GM12878 (cell line): ENCODE measurements around the gene CD101. TPM values are rescaled to one million over a fixed set of nuclear protein-coding genes. Genes with fewer than 3 reads are reported as not detected.
A peak's percentile ranks its signal among the peaks of the same experiment; 100 is the strongest.

Experiments
- ATAC-seq: fragments of 200-7000 bp; cut with Tn5 transposase; 3 replicates; pipeline ENCODE4 v1.9.1; 2020; ENCODE audit warnings: mild to moderate bottlenecking, moderate library complexity
- BruUV-seq: library from RNA; stranded (reverse); fragments of 400-500 nt; replicated peaks from 2 replicates; lab custom pipeline; 2021; lab: Mats Ljungman, UMichigan
- CTCF ChIA-PET: fragments of 300-600 bp; sonication (Branson Sonifier 250); formaldehyde crosslinking; extraction: SDS; loops from one replicate; lab custom pipeline; 2021; ENCODE audit warnings: inconsistent platforms; lab: Yijun Ruan, JAX
- POLR2A ChIA-PET: fragments of 350-600 bp; formaldehyde crosslinking; extraction: SDS; loops from one replicate; lab custom pipeline; 2021; ENCODE audit warnings: inconsistent platforms; lab: Charles Lee
- RAD21 ChIA-PET: fragments of 300-600 bp; sonication (Branson Sonifier 250); formaldehyde crosslinking; loops from one replicate; lab custom pipeline; 2023; ENCODE audit warnings: antibody characterized with exemption; ENCODE audit not compliant: unreplicated experiment; lab: Charles Lee
- SMC1A ChIA-PET: fragments of 300-600 bp; sonication (Branson Sonifier 250); formaldehyde crosslinking; loops from one replicate; lab custom pipeline; 2023; ENCODE audit not compliant: unreplicated experiment, uncharacterized antibody; lab: Charles Lee
- DNase-seq: peaks from one replicate; pipeline ENCODE4 v3.0.0-alpha.2; 2011; ENCODE audit warnings: low read depth, low spot score
- FAIRE-seq: peaks from 3 replicates; lab custom pipeline; 2011; peaks lifted over from hg19 to GRCh38; lab: Jason Lieb, UNC
- H2AFZ ChIP-seq: 2 replicates; pipeline ENCODE4 v1.6.0; 2011; ENCODE audit warnings: low read depth, low read length, control low read depth; ENCODE audit not compliant: control insufficient read depth
- H3K27ac ChIP-seq: 2 replicates; pipeline ENCODE4 v1.5.1; 2011; ENCODE audit warnings: control low read depth; ENCODE audit not compliant: control insufficient read depth, insufficient read depth
- H3K27me3 ChIP-seq, 2 experiments: replicated peaks in 1 of 2; 2 replicates each; pipeline versions ENCODE4 v1.6.0 to v1.6.1; 2011; ENCODE audit warnings: low read length in 1 of 2; ENCODE audit not compliant: control insufficient read depth in 2 of 2, insufficient read depth in 2 of 2
- H3K36me3 ChIP-seq, 2 experiments: 2 replicates each; pipeline ENCODE4 v1.5.1; 2011; ENCODE audit warnings: low read length in 1 of 2; ENCODE audit not compliant: control insufficient read depth in 2 of 2, insufficient read depth in 2 of 2
- H3K4me1 ChIP-seq: 2 replicates; pipeline ENCODE4 v1.6.1; 2011; ENCODE audit warnings: mild to moderate bottlenecking, low read length, moderate library complexity, mixed read lengths; ENCODE audit not compliant: control insufficient read depth, insufficient read depth
- H3K4me2 ChIP-seq: 2 replicates; pipeline ENCODE4 v1.6.0; 2011; ENCODE audit warnings: control low read depth; ENCODE audit not compliant: control insufficient read depth, insufficient read depth
- H3K4me3 ChIP-seq: fragments of 200-600 bp; sonication (generic); 2 replicates; pipeline ENCODE4 v1.5.1; 2016
- H3K79me2 ChIP-seq: 2 replicates; pipeline ENCODE4 v1.6.0; 2011; ENCODE audit warnings: low read length; ENCODE audit not compliant: control insufficient read depth, insufficient read depth
- H3K9ac ChIP-seq: 2 replicates; pipeline ENCODE4 v1.8.0; 2011; ENCODE audit warnings: low read length, control low read depth, mixed read lengths; ENCODE audit not compliant: control insufficient read depth, insufficient read depth
- H3K9me3 ChIP-seq: replicated peaks from 3 replicates; pipeline ENCODE4 v1.5.1; 2011; ENCODE audit warnings: mild to moderate bottlenecking, low read length; ENCODE audit not compliant: control insufficient read depth, insufficient read depth
- H4K20me1 ChIP-seq: 2 replicates; pipeline ENCODE4 v1.6.0; 2011; ENCODE audit not compliant: control insufficient read depth, insufficient read depth
- BACH1 ChIP-seq: fragments of 450-650 bp; IDR thresholded peaks from 2 replicates; pipeline ENCODE4 v1.6.1; 2017; ENCODE audit warnings: mild to moderate bottlenecking, borderline replicate concordance
- CEBPB ChIP-seq, 2 experiments: fragments of 150-350 bp in 1 of 2; IDR thresholded peaks; 2 replicates each; pipeline ENCODE4 v1.6.1; 2012 to 2014; ENCODE audit warnings: low read depth in 2 of 2, low read length in 2 of 2, borderline replicate concordance in 1 of 2, inconsistent platforms in 1 of 2
- HSF1 ChIP-seq: fragments of 150-350 bp; IDR thresholded peaks from 2 replicates; pipeline ENCODE4 v1.6.1; 2014; ENCODE audit warnings: mild to moderate bottlenecking, low read depth, low read length
- MLLT1 ChIP-seq: fragments of 450-650 bp; IDR thresholded peaks from 2 replicates; pipeline ENCODE4 v1.6.1; 2016; ENCODE audit warnings: mild to moderate bottlenecking
- NFYA ChIP-seq: IDR thresholded peaks from 2 replicates; pipeline ENCODE4 v1.6.1; 2011; ENCODE audit warnings: low read depth, mild to moderate bottlenecking, low read length, improper control_type of control experiment, borderline replicate concordance
- PRDM15 ChIP-seq: fragments of 450-650 bp; formaldehyde crosslinking; IDR thresholded peaks from 2 replicates; pipeline ENCODE4 v1.4.0; 2020; ENCODE audit warnings: mild to moderate bottlenecking, moderate library complexity
- RBBP5 ChIP-seq: fragments of 200-600 bp; sonication (generic); conservative IDR thresholded peaks from 2 replicates; pipeline ENCODE4 v1.6.1; 2016
- SMARCA5 ChIP-seq: fragments of 450-650 bp; IDR thresholded peaks from 2 replicates; pipeline ENCODE4 v1.6.1; 2017; ENCODE audit warnings: mild to moderate bottlenecking
- TAF1 ChIP-seq: IDR thresholded peaks from 2 replicates; pipeline ENCODE4 v1.6.1; 2011; ENCODE audit warnings: mild to moderate bottlenecking, low read depth, low read length, borderline replicate concordance
- ZSCAN29 ChIP-seq: fragments of 450-650 bp; IDR thresholded peaks from 2 replicates; pipeline ENCODE4 v1.6.1; 2017; ENCODE audit warnings: mild to moderate bottlenecking, moderate library complexity
- WGBS: methylation state at CpG from one replicate; pipeline ENCODE4 v1.1.6; 2016; ENCODE audit warnings: low lambda C conversion rate; ENCODE audit not compliant: insufficient replicate concordance, insufficient coverage; ENCODE audit errors: missing lambda C conversion rate; 5-methylcytosine and 5-hydroxymethylcytosine counted together
- in situ Hi-C: fragments of 300-500 bp; cut with MboI; formaldehyde crosslinking; loops from 9 replicates; pipeline ENCODE4 v1.14.3; 2018; ENCODE audit warnings: mixed read lengths
- intact Hi-C: fragments of 100-400 bp; cut with micrococcal nuclease; formaldehyde crosslinking; loops from one replicate; pipeline ENCODE4 v1.14.2; 2022; ENCODE audit not compliant: unreplicated experiment
- polyA plus RNA-seq, 11 experiments: library from polyadenylated mRNA; depleted of rRNA in 4 of 11; unstranded in 6 of 11; stranded (reverse) in 5 of 11; fragments of >200 nt; fragmentation: Nextera tagmentation in 4 of 11; fragmentation: Illumina TruSeq in 1 of 11; extraction: Ambion mirVana in 4 of 11; extraction: Trizol in 1 of 11; gene quantifications; 1 replicate in 1 of 11; 2 replicates in 10 of 11; pipeline versions ENCODE4 v1.2.1 to v1.2.3, GENCODE V29; 2011 to 2016; ENCODE audit warnings: inconsistent platforms in 2 of 11, missing spikeins in 2 of 11, low read depth in 1 of 11
- total RNA-seq, 4 experiments: library from RNA; depleted of rRNA in 3 of 4; stranded (reverse); fragments of >200 nt in 3 of 4; fragmentation: Illumina TruSeq in 1 of 4; extraction: Trizol in 1 of 4; gene quantifications; 2 replicates each; pipeline versions ENCODE4 v1.2.1 to v1.2.3, GENCODE V29; 2013 to 2021

Gene CD101
- total and polyA plus RNA-seq, 10 of the 15 experiments (the other 5 are each of a cell fraction or from before 2014, with no cell fraction given), result 0.56 to 7.9 (median 2.9) TPM

GRCh38 chr1:117060441-117061317, 59.1 kb downstream of the CD101 start (continued):
- no peak for TF ChIP-seq PRDM15
- no peak for TF ChIP-seq RBBP5

- no peaks in the 10 kb centered on the region for H3K9me3 ChIP-seq
- H2AFZ ChIP-seq, result no peak overlapping the region
- peaks cover 78% of the 10 kb centered on the region for H3K79me2 ChIP-seq
- peak; percentile 43 for ATAC-seq
- H4K20me1 ChIP-seq, result no peaks in the 10 kb centered on the region
- H3K4me2 ChIP-seq, result peak overlapping the region; percentile 73
- H3K36me3 ChIP-seq, result no peaks in the 10 kb centered on the region; a peak in 1 of 4 replicates
- peak; percentile 27 for FAIRE-seq
- peak overlapping the region; percentile 82 for H3K27ac ChIP-seq
- in situ Hi-C loops, result no loop called here
- peaks cover 4% of the 10 kb centered on the region for H3K4me1 ChIP-seq
- BruUV-seq, result no TSS peak
- POLR2A ChIA-PET, result interaction anchor here (0.8 to 1.3 kb wide), 6 partner anchors 10 to 323 kb away, joined by 3 to 6 read pairs (median 4); no protein-coding TSS in a partner anchor
- RAD21 ChIA-PET, result interaction anchor here (0.8 to 2.4 kb wide), 14 partner anchors 10 to 510 kb away, joined by 3 to 12 read pairs (median 4); partner anchors contain the start of gene CD101
- peak overlapping the region; percentile 40; the same call in 1 of the 2 replicates for H3K9ac ChIP-seq
- intact Hi-C loops, result loop anchor here (2.0 to 10.0 kb wide), 4 partner anchors 235 to 685 kb away; partner anchors contain the start of gene MAN1A2
- DNase-seq, result peak; percentile 69
- SMC1A ChIA-PET, result interaction anchor here (0.7 to 1.9 kb wide), 12 partner anchors 9 to 585 kb away, joined by 3 to 14 read pairs (median 3); no protein-coding TSS in a partner anchor
- 0% methylated on average over 2 of the region's 2 CpGs for WGBS
- CTCF ChIA-PET, result interaction anchor here (0.6 to 1.7 kb wide), 12 partner anchors 9 to 379 kb away, joined by 3 to 6 read pairs (median 3); no protein-coding TSS in a partner anchor
- H3K4me3 ChIP-seq, result peak overlapping the region; percentile 84; the same call in 1 of the 2 replicates
- no peaks in the 10 kb centered on the region for H3K27me3 ChIP-seq
- TF ChIP-seq SMARCA5 (no peak), CEBPB (IDR thresholded peaks at IDR 0.05; ENCODE audit: borderline replicate concordance in 1 of 2, low read depth in 2 of 2, low read length in 2 of 2) (peak in 1 of 2 experiments; percentile 97; a peak in 1 of 4 replicates), BACH1 (peak; percentile 81; the same call in 1 of the 2 replicates), MLLT1 (peak; percentile 57; the same call in 1 of the 2 replicates), NFYA (no peak), HSF1 (no peak), ZSCAN29 (no peak), TAF1 (no peak)
These were observed 60.4 kb downstream of the CD101 start for GRCh38 chr1:117061986-117062415.
